Left ventricle myocardium superior (tissue), 1 donor: ENCODE measurements around the gene IRAK2. TPM values are rescaled to one million over a fixed set of nuclear protein-coding genes. Genes with fewer than 3 reads are reported as not detected.
A peak's percentile ranks its signal among the peaks of the same experiment; 100 is the strongest.
"Not testable (repeated sequence)": the region's sequence is repeated elsewhere in the genome, so short reads cannot be mapped to it uniquely, and the experiment has no call there.

Experiments
- ATAC-seq: fragments of 200-7000 bp; cut with Tn5 transposase; one replicate; pipeline ENCODE4 v1.9.1; 2020; ENCODE audit warnings: mild to moderate bottlenecking, moderate library complexity
- DNase-seq: peaks from one replicate; pipeline ENCODE4 v3.0.0-alpha.2; 2020
- intact Hi-C: fragments of 100-400 bp; cut with micrococcal nuclease; formaldehyde crosslinking; loops from one replicate; pipeline ENCODE4 v1.11.0; 2022
- total RNA-seq: library from RNA; stranded (reverse); fragmentation: NEBNext Ultra II Directional; extraction: Animal tissue kit (Norgen Biotek cat#: 25700); gene quantifications from one replicate; pipeline ENCODE4 v1.2.1, GENCODE V29; 2021
- donor health status: DM: no; HTN: yes; CAD: no; lungs with severe emphysema.

IRAK2 gene
- total RNA-seq, 1 donor from 2014 or later, result 1.3 TPM

GRCh38 chr3:10155658-10156057 is 9.1 kb upstream of the IRAK2 start:
- no peak for ATAC-seq
- intact Hi-C loops, result no loop called here
- DNase-seq, result no peak

- intact Hi-C loops, result no loop called here
- DNase-seq (no peak), ATAC-seq (no peak)
Measured at GRCh38 chr3:10157031-10157430, 7.7 kb upstream of the IRAK2 start.

GRCh38 chr3:10158555-10158954 is 6.2 kb upstream of the IRAK2 start:
- DNase-seq, ATAC-seq, intact Hi-C loops: not testable (repeated sequence)

- DNase-seq (no peak), ATAC-seq (no peak)
- intact Hi-C loops, result no loop called here
Measured at GRCh38 chr3:10160346-10160745, 4.4 kb upstream of the IRAK2 start.

- no peak for ATAC-seq
- no peak for DNase-seq
- intact Hi-C loops, result no loop called here
Measured at GRCh38 chr3:10160925-10161324, 3.8 kb upstream of the IRAK2 start.

GRCh38 chr3:10162185-10162584 is 2.5 kb upstream of the IRAK2 start:
- ATAC-seq, result no peak
- no peak for DNase-seq
- intact Hi-C loops, result no loop called here

- ATAC-seq, DNase-seq, intact Hi-C loops: not testable (repeated sequence)
Measured at GRCh38 chr3:10164201-10164545, 546 bp upstream of the IRAK2 start.

- intact Hi-C loops, result no loop called here
- DNase-seq, result no peak
- ATAC-seq, result no peak
Measured at GRCh38 chr3:10166213-10166604, 1.5 kb downstream of the IRAK2 start.

GRCh38 chr3:10169000-10169496 is 4.3 kb downstream of the IRAK2 start:
- no peak for ATAC-seq

GRCh38 chr3:10170915-10171478 is 6.3 kb downstream of the IRAK2 start:
- intact Hi-C loops, result no loop called here
- DNase-seq (no peak), ATAC-seq (no peak)

More at GRCh38 chr3:10169000-10169496, 4.3 kb downstream of the IRAK2 start:
- no peak for DNase-seq
- intact Hi-C loops, result no loop called here

GRCh38 chr3:10173095-10173925 is 8.6 kb downstream of the IRAK2 start:
- intact Hi-C loops, result no loop called here
- DNase-seq, result no peak
- no peak for ATAC-seq

- ATAC-seq (peak; percentile 95), DNase-seq (peak; percentile 67)
- intact Hi-C loops, result no loop called here
Measured at GRCh38 chr3:10173926-10174435, 9.3 kb downstream of the IRAK2 start.

GRCh38 chr3:10175334-10175733 is 10.6 kb downstream of the IRAK2 start:
- intact Hi-C loops, ATAC-seq, DNase-seq: not testable (repeated sequence)

GRCh38 chr3:10176150-10176549 is 11.4 kb downstream of the IRAK2 start:
- intact Hi-C loops, ATAC-seq, DNase-seq: not testable (repeated sequence)

- ATAC-seq (no peak), DNase-seq (peak; percentile 9)
Measured at GRCh38 chr3:10177737-10178136, 13.0 kb downstream of the IRAK2 start.

GRCh38 chr3:10178892-10179291 is 14.2 kb downstream of the IRAK2 start:
- intact Hi-C loops, result no loop called here
- DNase-seq (no peak), ATAC-seq (no peak)

More at GRCh38 chr3:10177737-10178136, 13.0 kb downstream of the IRAK2 start:
- intact Hi-C loops, result no loop called here

GRCh38 chr3:10180289-10180688 is 15.6 kb downstream of the IRAK2 start:
- ATAC-seq, result no peak

GRCh38 chr3:10180738-10181295 is 16.1 kb downstream of the IRAK2 start:
- intact Hi-C loops, result no loop called here
- no peak for ATAC-seq
- DNase-seq, result peak; percentile 12

More at GRCh38 chr3:10180289-10180688, 15.6 kb downstream of the IRAK2 start:
- peak; percentile 4 for DNase-seq
- intact Hi-C loops, result no loop called here

GRCh38 chr3:10182950-10183349 is 18.2 kb downstream of the IRAK2 start:
- peak; percentile 12 for DNase-seq
- intact Hi-C loops, result no loop called here
- ATAC-seq, result no peak

- ATAC-seq (no peak), DNase-seq (no peak)
- intact Hi-C loops, result no loop called here
Measured at GRCh38 chr3:10184250-10184649, 19.5 kb downstream of the IRAK2 start.
